ENCODE measurements around the gene BIRC5.

- TF ChIP-seq POLR2A (IDR thresholded peaks at IDR 0.05; ENCODE audit: low read depth, low read length) (no peak), TAF1 (IDR thresholded peaks at IDR 0.05; ENCODE audit: low read depth, low read length) (no peak), POLR2AphosphoS5 (IDR thresholded peaks at IDR 0.05; ENCODE audit: low read depth, low read length) (no peak), SPI1 (IDR thresholded peaks at IDR 0.05; ENCODE audit: low read depth, low read length) (no peak), POU2F2 (IDR thresholded peaks at IDR 0.05; ENCODE audit: low read depth, low read length) (no peak), PAX5 (IDR thresholded peaks at IDR 0.05; ENCODE audit: insufficient read depth, low read length, severe bottlenecking) (no peak)
These were observed 47.6 kb upstream of the BIRC5 start for GRCh38 chr17:78166416-78166815.
